DND-41 (cell line): Measurements from ENCODE around the gene ACSS1.

Source experiments
- ATAC-seq: fragments of 200-7000 bp; cut with Tn5 transposase; 3 replicates; pipeline ENCODE4 v1.9.1; 2021; ENCODE audit warnings: low read depth; ENCODE audit not compliant: insufficient read depth
- DNase-seq: peaks from one replicate; pipeline ENCODE4 v3.0.0-alpha.2; 2020
- H2AFZ ChIP-seq: 2 replicates; pipeline ENCODE4 v1.6.0; 2012; ENCODE audit warnings: low read depth, low read length
- H3K27ac ChIP-seq: 2 replicates; pipeline ENCODE4 v1.5.1; 2012; ENCODE audit warnings: low read length, inconsistent platforms
- H3K27me3 ChIP-seq: fragments of 200-600 bp; sonication (generic); 2 replicates; pipeline ENCODE4 v1.6.0; 2012; ENCODE audit warnings: low read length, mild to moderate bottlenecking, inconsistent platforms; ENCODE audit not compliant: insufficient read depth, poor library complexity
- H3K36me3 ChIP-seq: 2 replicates; pipeline ENCODE4 v1.5.1; 2012; ENCODE audit warnings: low read length, inconsistent platforms; ENCODE audit not compliant: insufficient read depth
- H3K4me1 ChIP-seq: 2 replicates; pipeline ENCODE4 v1.5.1; 2012; ENCODE audit warnings: mild to moderate bottlenecking, low read length; ENCODE audit not compliant: insufficient read depth
- H3K4me2 ChIP-seq: 2 replicates; pipeline ENCODE4 v1.6.0; 2012; ENCODE audit warnings: mild to moderate bottlenecking, moderate library complexity, low read length, inconsistent platforms; ENCODE audit not compliant: insufficient read depth
- H3K4me3 ChIP-seq, 2 experiments: fragments of 200-600 bp in 1 of 2; shearing (Covaris generic) in 1 of 2; 2 replicates each; pipeline ENCODE4 v1.5.1; 2012 to 2016; ENCODE audit warnings: inconsistent platforms in 2 of 2, low read length in 2 of 2, mild to moderate bottlenecking in 2 of 2, low read depth in 1 of 2, moderate library complexity in 1 of 2
- H3K79me2 ChIP-seq: 2 replicates; pipeline ENCODE4 v1.6.0; 2012; ENCODE audit warnings: low read length, inconsistent platforms; ENCODE audit not compliant: insufficient read depth
- H3K9ac ChIP-seq: 2 replicates; pipeline ENCODE4 v1.6.0; 2012; ENCODE audit warnings: low read depth, mild to moderate bottlenecking, inconsistent platforms, low read length, moderate library complexity
- H3K9me3 ChIP-seq: 2 replicates; pipeline ENCODE4 v1.5.1; 2012; ENCODE audit warnings: low read length, moderate library complexity, mild to moderate bottlenecking, inconsistent platforms; ENCODE audit not compliant: insufficient read depth, severe bottlenecking
- H4K20me1 ChIP-seq: 2 replicates; pipeline ENCODE4 v1.6.0; 2012; ENCODE audit warnings: low read length; ENCODE audit not compliant: insufficient read depth
- EZH2 ChIP-seq: IDR thresholded peaks from 3 replicates; pipeline ENCODE4 v1.6.1; 2012; ENCODE audit warnings: borderline replicate concordance, low read depth, mild to moderate bottlenecking, moderate library complexity, low read length, inconsistent platforms; ENCODE audit not compliant: severe bottlenecking
- TF ChIP-seq, protein P1 (sequence below): IDR thresholded peaks from 2 replicates; pipeline ENCODE4 v1.5.1; 2012; ENCODE audit warnings: borderline replicate concordance, low read length, moderate library complexity, mild to moderate bottlenecking; ENCODE audit not compliant: poor library complexity, severe bottlenecking; ENCODE audit errors: extremely low read depth

The ACSS1 gene

DNA sequence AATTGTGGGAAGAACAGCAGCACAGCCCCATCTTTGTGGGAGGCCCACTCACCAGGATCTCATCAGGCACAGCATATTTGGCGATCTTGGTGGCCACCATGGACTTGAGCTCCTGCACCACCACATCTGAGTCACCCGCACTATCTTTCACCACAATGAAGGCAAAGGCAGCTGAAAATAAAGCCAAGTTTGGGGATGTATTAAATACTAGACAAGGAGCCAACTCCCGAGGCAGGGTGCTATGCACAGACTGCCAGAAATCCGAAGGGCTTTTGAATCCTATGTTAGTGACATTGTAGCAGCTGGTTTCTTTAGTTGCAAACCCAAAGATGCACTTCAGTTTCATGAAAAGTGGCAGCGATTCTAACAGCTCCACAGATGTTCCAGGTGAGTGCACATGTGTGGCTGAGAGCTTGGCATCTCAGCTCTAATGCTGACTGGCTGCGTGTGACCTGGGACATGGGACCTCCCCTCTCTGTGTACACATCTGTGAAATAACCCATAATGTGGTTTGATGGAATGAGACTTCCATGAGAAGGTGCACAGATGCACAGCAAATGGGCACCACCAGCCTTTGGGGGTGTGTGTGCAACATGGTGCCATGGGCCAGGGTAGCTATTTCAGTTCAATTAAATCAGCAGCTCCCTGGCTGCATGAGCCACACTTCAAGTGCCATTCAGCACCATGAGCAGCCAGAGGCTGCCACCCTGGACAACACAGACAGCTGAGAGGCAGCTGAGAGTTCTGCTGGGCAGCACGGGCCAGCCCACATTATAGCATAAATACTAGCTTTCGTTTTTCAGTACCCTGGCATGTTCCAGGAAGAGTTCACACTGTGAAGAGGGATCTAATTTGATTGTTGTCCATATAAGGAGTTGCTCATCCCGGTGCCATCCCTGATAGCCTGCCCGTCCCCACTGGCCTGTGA lies 48.5 kb downstream of the ACSS1 start:
- DNase-seq (no peak), ATAC-seq (no peak)
- Histone ChIP-seq H3K9ac (no peak overlapping the region), H3K4me1 (no peaks in the 10 kb centered on the region), H3K4me3 (no peak overlapping the region), H4K20me1 (no peaks in the 10 kb centered on the region), H3K9me3 (no peaks in the 10 kb centered on the region), H3K27me3 (no peaks in the 10 kb centered on the region), H3K36me3 (peaks cover 94% of the 10 kb centered on the region), H3K27ac (no peak overlapping the region), H2AFZ (no peak overlapping the region), H3K79me2 (no peaks in the 10 kb centered on the region), H3K4me2 (no peak overlapping the region)
- TF ChIP-seq, protein P1, sequence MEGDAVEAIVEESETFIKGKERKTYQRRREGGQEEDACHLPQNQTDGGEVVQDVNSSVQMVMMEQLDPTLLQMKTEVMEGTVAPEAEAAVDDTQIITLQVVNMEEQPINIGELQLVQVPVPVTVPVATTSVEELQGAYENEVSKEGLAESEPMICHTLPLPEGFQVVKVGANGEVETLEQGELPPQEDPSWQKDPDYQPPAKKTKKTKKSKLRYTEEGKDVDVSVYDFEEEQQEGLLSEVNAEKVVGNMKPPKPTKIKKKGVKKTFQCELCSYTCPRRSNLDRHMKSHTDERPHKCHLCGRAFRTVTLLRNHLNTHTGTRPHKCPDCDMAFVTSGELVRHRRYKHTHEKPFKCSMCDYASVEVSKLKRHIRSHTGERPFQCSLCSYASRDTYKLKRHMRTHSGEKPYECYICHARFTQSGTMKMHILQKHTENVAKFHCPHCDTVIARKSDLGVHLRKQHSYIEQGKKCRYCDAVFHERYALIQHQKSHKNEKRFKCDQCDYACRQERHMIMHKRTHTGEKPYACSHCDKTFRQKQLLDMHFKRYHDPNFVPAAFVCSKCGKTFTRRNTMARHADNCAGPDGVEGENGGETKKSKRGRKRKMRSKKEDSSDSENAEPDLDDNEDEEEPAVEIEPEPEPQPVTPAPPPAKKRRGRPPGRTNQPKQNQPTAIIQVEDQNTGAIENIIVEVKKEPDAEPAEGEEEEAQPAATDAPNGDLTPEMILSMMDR, result no peak
- TF ChIP-seq EZH2, result no peak

DNA sequence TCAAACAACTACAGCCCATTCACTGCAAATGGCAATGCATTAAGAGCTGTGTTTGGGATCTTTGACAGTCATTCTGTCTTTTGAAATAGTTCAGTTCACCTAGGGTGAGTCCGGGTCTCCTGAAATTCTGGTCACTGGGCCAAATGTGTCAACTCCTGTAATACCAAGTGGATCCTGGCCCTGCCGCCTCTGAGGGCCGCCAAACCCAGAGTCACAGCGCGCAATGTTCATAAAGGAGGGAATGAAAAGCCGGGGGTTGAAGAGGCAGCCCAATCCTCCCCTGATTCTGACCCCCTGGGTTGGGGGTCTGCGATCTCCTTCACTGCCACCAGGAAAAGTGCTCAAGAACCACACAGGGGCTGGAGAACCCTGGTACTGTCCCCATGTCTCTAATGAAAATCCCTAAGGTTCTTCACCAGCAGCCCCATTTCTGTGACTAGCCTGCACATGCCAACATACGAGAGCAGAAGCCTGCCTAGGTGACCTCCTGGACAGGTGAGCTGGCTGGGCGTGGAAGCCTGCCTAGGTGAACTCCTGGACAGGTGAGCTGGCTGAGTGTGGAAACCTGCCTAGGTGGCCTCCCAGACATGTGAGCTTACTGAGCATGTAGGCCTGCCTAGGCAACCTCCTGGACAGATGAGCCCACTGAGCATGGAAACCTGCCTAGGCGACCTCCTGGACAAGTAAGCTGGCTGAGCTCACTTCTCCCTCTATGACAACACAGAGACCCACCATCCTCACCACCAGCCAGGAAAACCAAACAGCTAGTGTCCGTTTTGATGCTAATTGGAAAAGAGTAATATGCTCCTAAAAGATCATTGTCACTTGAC lies 49.3 kb downstream of the ACSS1 start:
- TF ChIP-seq, protein P1, result no peak
- no peak for TF ChIP-seq EZH2
- no peaks in the 10 kb centered on the region for H3K4me1 ChIP-seq
- no peak overlapping the region for H2AFZ ChIP-seq
- H4K20me1 ChIP-seq, result no peaks in the 10 kb centered on the region
- DNase-seq (no peak), ATAC-seq (no peak)
- H3K9me3 ChIP-seq, result no peaks in the 10 kb centered on the region
- no peak overlapping the region for H3K4me3 ChIP-seq
- no peaks in the 10 kb centered on the region for H3K27me3 ChIP-seq
- H3K4me2 ChIP-seq, result no peak overlapping the region
- no peaks in the 10 kb centered on the region for H3K79me2 ChIP-seq
- peaks cover 86% of the 10 kb centered on the region for H3K36me3 ChIP-seq
- no peak overlapping the region for H3K27ac ChIP-seq
- H3K9ac ChIP-seq, result no peak overlapping the region

DNA sequence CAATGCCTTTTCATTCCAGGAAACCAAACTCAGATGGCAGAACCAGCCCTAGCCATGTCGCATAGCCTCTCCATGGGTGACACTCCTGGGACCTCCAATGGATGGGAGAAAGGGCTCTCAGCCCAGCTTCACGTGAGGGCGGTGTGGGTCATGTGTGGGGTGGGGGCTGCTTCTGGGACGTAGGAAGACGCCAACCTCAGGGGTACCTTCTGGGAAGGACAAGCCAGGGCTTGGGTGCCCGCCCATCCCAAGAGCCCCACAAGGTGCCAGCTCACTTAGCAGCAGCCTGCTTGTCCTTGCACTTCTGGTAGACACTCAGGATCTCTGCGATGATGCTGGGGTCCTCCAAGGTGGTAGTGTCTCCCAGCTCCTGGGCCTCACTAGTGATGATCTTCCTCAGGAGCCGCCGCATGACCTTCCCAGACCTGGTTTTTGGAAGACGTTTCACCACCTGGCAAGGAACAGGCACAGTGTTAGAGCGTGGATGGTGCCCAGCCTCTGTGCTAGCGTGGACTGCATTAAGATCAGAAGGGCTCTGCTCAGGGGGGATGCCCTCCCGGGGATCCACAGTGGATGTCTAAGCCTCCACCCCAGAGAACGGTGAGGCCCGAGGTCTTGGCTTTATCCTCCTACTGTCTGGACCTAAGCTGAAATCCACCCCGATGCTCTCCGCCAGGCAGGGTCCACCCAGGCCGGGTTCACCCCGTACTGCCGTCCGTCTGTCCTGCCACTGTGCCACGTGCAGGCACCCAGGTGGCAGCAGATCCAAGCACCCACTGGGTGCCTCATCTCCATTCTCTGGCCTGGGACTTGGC lies 50.2 kb downstream of the ACSS1 start:
- no peak overlapping the region for H2AFZ ChIP-seq
- no peak overlapping the region for H3K9ac ChIP-seq

More for the DNA sequence above, 50.2 kb downstream of the ACSS1 start:
- Histone ChIP-seq H3K36me3 (peaks cover 78% of the 10 kb centered on the region), H3K27me3 (no peaks in the 10 kb centered on the region), H3K4me1 (no peaks in the 10 kb centered on the region), H3K27ac (no peak overlapping the region), H3K4me3 (no peak overlapping the region), H3K9me3 (no peaks in the 10 kb centered on the region), H4K20me1 (no peaks in the 10 kb centered on the region), H3K79me2 (no peaks in the 10 kb centered on the region), H3K4me2 (no peak overlapping the region)
- no peak for ATAC-seq
- no peak for TF ChIP-seq EZH2
- TF ChIP-seq, protein P1, result no peak
- DNase-seq, result no peak
